ENCODE data around the gene RAB31. TPM values are rescaled to one million over a fixed set of nuclear protein-coding genes. Genes with fewer than 3 reads are reported as not detected.
A peak's percentile ranks its signal among the peaks of the same experiment; 100 is the strongest.

The RAB31 gene
- polyA plus RNA-seq, 1 donor (not counting 4 experiments of a cell fraction or from before 2014, with no cell fraction given): 47.0 TPM

DNA sequence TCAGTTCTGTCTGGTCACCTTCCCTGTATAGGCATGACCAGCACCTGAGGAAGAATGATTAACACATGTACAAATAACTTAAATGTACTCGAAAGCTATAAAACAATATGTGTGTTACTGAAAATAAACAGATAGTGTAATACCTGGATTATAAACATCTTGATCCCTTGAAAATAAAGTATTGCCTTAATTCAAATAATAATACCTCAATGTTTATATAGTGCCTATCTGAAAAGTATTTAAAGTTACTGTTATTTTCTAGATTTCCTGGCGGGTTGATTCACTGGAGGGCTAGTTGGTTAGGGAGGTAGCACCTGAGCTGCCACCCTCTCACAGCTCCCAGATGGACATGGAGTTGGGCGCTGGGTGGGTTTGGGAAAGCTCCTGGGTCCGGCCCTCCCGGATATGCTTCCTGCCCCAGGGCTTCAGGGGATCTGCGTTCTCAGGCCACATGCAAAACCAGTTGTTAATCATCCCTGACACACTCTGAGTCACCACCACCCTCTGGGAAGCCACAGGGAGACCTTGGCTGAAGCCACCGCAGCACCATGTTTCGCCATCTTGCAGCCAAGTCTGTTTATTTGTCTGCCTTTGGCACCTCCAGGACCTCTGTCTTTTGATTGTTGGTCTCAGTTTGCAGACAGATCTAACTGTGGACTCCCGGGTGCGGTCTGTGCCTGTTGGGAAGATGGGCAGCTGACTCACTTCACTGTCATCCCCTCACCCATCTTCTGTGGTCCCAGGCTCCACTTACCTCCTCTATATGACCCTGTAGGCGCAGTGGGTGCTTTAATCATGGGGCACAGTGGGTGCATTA lies 35.3 kb downstream of the RAB31 start:
- peak; percentile 94 for FAIRE-seq
- no peaks in the 10 kb centered on the region for H4K20me1 ChIP-seq (ENCODE audit: control insufficient read depth, extremely low read depth, insufficient read depth, low read length)
- TF ChIP-seq, protein P1, sequence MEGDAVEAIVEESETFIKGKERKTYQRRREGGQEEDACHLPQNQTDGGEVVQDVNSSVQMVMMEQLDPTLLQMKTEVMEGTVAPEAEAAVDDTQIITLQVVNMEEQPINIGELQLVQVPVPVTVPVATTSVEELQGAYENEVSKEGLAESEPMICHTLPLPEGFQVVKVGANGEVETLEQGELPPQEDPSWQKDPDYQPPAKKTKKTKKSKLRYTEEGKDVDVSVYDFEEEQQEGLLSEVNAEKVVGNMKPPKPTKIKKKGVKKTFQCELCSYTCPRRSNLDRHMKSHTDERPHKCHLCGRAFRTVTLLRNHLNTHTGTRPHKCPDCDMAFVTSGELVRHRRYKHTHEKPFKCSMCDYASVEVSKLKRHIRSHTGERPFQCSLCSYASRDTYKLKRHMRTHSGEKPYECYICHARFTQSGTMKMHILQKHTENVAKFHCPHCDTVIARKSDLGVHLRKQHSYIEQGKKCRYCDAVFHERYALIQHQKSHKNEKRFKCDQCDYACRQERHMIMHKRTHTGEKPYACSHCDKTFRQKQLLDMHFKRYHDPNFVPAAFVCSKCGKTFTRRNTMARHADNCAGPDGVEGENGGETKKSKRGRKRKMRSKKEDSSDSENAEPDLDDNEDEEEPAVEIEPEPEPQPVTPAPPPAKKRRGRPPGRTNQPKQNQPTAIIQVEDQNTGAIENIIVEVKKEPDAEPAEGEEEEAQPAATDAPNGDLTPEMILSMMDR (optimal IDR thresholded peaks at IDR 0.05 in 1 of 3, IDR thresholded peaks at IDR 0.05 in 1 of 3, conservative IDR thresholded peaks at IDR 0.05 in 1 of 3; ENCODE audit: extremely low read depth in 1 of 3, insufficient read depth in 2 of 3, low read length in 3 of 3): no peak
- TF ChIP-seq EZH2 (IDR thresholded peaks at IDR 0.05; ENCODE audit: low read length): no peak
- H3K79me2 ChIP-seq (ENCODE audit: control insufficient read depth, insufficient read depth, low read length): peaks cover 16% of the 10 kb centered on the region
- peak overlapping the region in 1 of 3 experiments; percentile 25 for H3K4me3 ChIP-seq (ENCODE audit: control insufficient read depth in 2 of 3, extremely low read depth in 1 of 3, insufficient read depth in 2 of 3, low read depth in 1 of 3, low read length in 3 of 3)
- H3K27ac ChIP-seq (ENCODE audit: control insufficient read depth, insufficient read depth, low read length): peak overlapping the region; percentile 87
- H3K27me3 ChIP-seq (ENCODE audit: control insufficient read depth, extremely low read depth, insufficient read depth, low read length): no peaks in the 10 kb centered on the region
- peaks cover 39% of the 10 kb centered on the region for H3K4me1 ChIP-seq (ENCODE audit: control insufficient read depth, extremely low read depth, insufficient read depth, low read length)
- DNase-seq (ENCODE audit: low read depth, low spot score): peak; percentile 92
- H3K36me3 ChIP-seq (ENCODE audit: control insufficient read depth in 2 of 2, extremely low read depth in 1 of 2, insufficient read depth in 2 of 2, low read length in 2 of 2): no peaks in the 10 kb centered on the region
- peak overlapping the region; percentile 77 for H3K4me2 ChIP-seq (ENCODE audit: control insufficient read depth, extremely low read depth, insufficient read depth, low read depth, low read length)
- no peaks in the 10 kb centered on the region for H3K9me1 ChIP-seq (ENCODE audit: control insufficient read depth, extremely low read depth, insufficient read depth, low read length)
- H3K9me3 ChIP-seq (ENCODE audit: control insufficient read depth, low read depth, low read length): no peaks in the 10 kb centered on the region
- dilution Hi-C loops (cut with MboI; ENCODE audit: extremely low pct_ligation_motif_present, low sequenced_read_pairs): no loop called here
- no peak overlapping the region for H2AFZ ChIP-seq (ENCODE audit: control insufficient read depth, low read length)
- peak overlapping the region; percentile 29 for H3K9ac ChIP-seq (ENCODE audit: control insufficient read depth, extremely low read depth, insufficient read depth, low read length)

DNA sequence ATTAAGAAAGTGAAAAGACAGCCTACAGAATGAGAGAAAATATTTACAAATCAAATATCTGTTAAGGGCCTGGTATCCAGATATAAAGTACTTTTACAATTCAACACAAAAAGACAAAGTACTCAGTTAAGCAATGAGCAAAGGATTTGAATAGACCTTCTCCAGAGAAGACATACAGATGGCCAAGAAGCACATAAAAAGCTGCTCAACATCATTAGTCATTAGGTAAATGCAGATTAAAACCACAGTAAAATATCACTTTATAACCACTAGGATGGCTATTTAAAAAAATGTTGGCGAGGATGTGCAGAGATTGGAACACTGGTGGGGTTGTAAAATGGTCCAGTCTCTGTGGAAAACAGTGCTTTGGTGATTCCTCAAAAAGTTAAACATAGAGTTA lies 38.9 kb downstream of the RAB31 start:
- Histone ChIP-seq H3K4me2 (ENCODE audit: control insufficient read depth, extremely low read depth, insufficient read depth, low read depth, low read length) (no peak overlapping the region), H4K20me1 (ENCODE audit: control insufficient read depth, extremely low read depth, insufficient read depth, low read length) (no peaks in the 10 kb centered on the region), H3K79me2 (ENCODE audit: control insufficient read depth, insufficient read depth, low read length) (peaks cover 4% of the 10 kb centered on the region), H2AFZ (ENCODE audit: control insufficient read depth, low read length) (no peak overlapping the region), H3K9me1 (ENCODE audit: control insufficient read depth, extremely low read depth, insufficient read depth, low read length) (no peaks in the 10 kb centered on the region), H3K4me1 (ENCODE audit: control insufficient read depth, extremely low read depth, insufficient read depth, low read length) (peaks cover 23% of the 10 kb centered on the region), H3K27ac (ENCODE audit: control insufficient read depth, insufficient read depth, low read length) (no peak overlapping the region), H3K4me3 (ENCODE audit: control insufficient read depth in 2 of 3, extremely low read depth in 1 of 3, insufficient read depth in 2 of 3, low read depth in 1 of 3, low read length in 3 of 3) (no peak overlapping the region), H3K27me3 (ENCODE audit: control insufficient read depth, extremely low read depth, insufficient read depth, low read length) (no peaks in the 10 kb centered on the region), H3K9ac (ENCODE audit: control insufficient read depth, extremely low read depth, insufficient read depth, low read length) (no peak overlapping the region), H3K36me3 (ENCODE audit: control insufficient read depth in 2 of 2, extremely low read depth in 1 of 2, insufficient read depth in 2 of 2, low read length in 2 of 2) (peaks cover 0 to 2% of the 10 kb centered on the region in 2 experiments), H3K9me3 (ENCODE audit: control insufficient read depth, low read depth, low read length) (no peaks in the 10 kb centered on the region)
- TF ChIP-seq EZH2 (IDR thresholded peaks at IDR 0.05; ENCODE audit: low read length): no peak
- FAIRE-seq: no peak
- DNase-seq (ENCODE audit: low read depth, low spot score): no peak
- dilution Hi-C loops (cut with MboI; ENCODE audit: extremely low pct_ligation_motif_present, low sequenced_read_pairs): no loop called here

Data from keratinocyte (primary cell).